ENCODE results near the gene TEN1. TPM values are rescaled to one million over a fixed set of nuclear protein-coding genes. Genes with fewer than 3 reads are reported as not detected.

TEN1 gene
- total and polyA plus RNA-seq, 5 donors from 2014 or later: 17.3 to 26.1 (median 21.2) TPM

- Mint-ChIP-seq H3K4me1 (peaks cover under 1 to 20% (median 7%) of the 10 kb centered on the region in 4 donors), H3K27me3 (no peaks in the 10 kb centered on the region), H3K9me3 (no peaks in the 10 kb centered on the region), H3K4me3 (no peak overlapping the region), H3K27ac (no peak overlapping the region), H3K36me3 (no peaks in the 10 kb centered on the region)
- Histone ChIP-seq H3K9me3 (ENCODE audit: control insufficient read depth in 2 of 2, low read length in 2 of 2) (no peaks in the 10 kb centered on the region), H3K4me3 (ENCODE audit: low read depth, low read length) (no peak overlapping the region), H3K27me3 (ENCODE audit: control insufficient read depth, insufficient read depth, low read length) (no peaks in the 10 kb centered on the region), H3K4me1 (ENCODE audit: control insufficient read depth, insufficient read depth, low read length, poor library complexity, severe bottlenecking) (peaks cover 3% of the 10 kb centered on the region), H3K36me3 (ENCODE audit: control insufficient read depth, insufficient read depth, low read length) (no peaks in the 10 kb centered on the region), H3K27ac (ENCODE audit: insufficient read depth, low read length, poor library complexity, severe bottlenecking) (no peak overlapping the region)
- ATAC-seq (ENCODE audit: low read depth in 2 of 2) (no peak), DNase-seq (no peak)
These were observed 45.3 kb downstream of the TEN1 start for GRCh38 chr17:76024353-76024752.

GRCh38 chr17:76025294-76025693 lies 46.3 kb downstream of the TEN1 start:
- ATAC-seq (ENCODE audit: low read depth in 2 of 2): no peak

GRCh38 chr17:76026714-76027158 lies 47.7 kb downstream of the TEN1 start:
- no peak for ATAC-seq (ENCODE audit: low read depth in 2 of 2)
- no peak for DNase-seq
- peak overlapping the region in 1 of 3 donors; percentile 9 for H3K27ac Mint-ChIP-seq

More at GRCh38 chr17:76025294-76025693, 46.3 kb downstream of the TEN1 start:
- Histone ChIP-seq H3K27me3 (ENCODE audit: control insufficient read depth, insufficient read depth, low read length) (no peaks in the 10 kb centered on the region), H3K9me3 (ENCODE audit: control insufficient read depth in 2 of 2, low read length in 2 of 2) (no peaks in the 10 kb centered on the region), H3K36me3 (ENCODE audit: control insufficient read depth, insufficient read depth, low read length) (no peaks in the 10 kb centered on the region), H3K4me1 (ENCODE audit: control insufficient read depth, insufficient read depth, low read length, poor library complexity, severe bottlenecking) (peaks cover 13% of the 10 kb centered on the region), H3K27ac (ENCODE audit: insufficient read depth, low read length, poor library complexity, severe bottlenecking) (no peak overlapping the region), H3K4me3 (ENCODE audit: low read depth, low read length) (no peak overlapping the region)
- Mint-ChIP-seq H3K9me3 (no peaks in the 10 kb centered on the region), H3K27me3 (no peaks in the 10 kb centered on the region), H3K4me3 (no peak overlapping the region), H3K27ac (peak overlapping the region in 1 of 3 donors; percentile 41), H3K4me1 (peaks cover 6 to 28% (median 13%) of the 10 kb centered on the region in 4 donors), H3K36me3 (no peaks in the 10 kb centered on the region)
- DNase-seq: no peak

GRCh38 chr17:76027159-76027839 lies 48.3 kb downstream of the TEN1 start, which contains the start of gene EVPL:
EVPL (minus strand) TSS chr17:76027306; CDS start chr17:76027198, 108 bp downstream.
- Histone ChIP-seq H3K27me3 (ENCODE audit: control insufficient read depth, insufficient read depth, low read length) (no peaks in the 10 kb centered on the region), H3K27ac (ENCODE audit: insufficient read depth, low read length, poor library complexity, severe bottlenecking) (no peak within 1 kb of the TSS), H3K36me3 (ENCODE audit: control insufficient read depth, insufficient read depth, low read length) (no peaks in the 10 kb centered on the region), H3K9me3 (ENCODE audit: control insufficient read depth in 2 of 2, low read length in 2 of 2) (no peaks in the 10 kb centered on the region), H3K4me1 (ENCODE audit: control insufficient read depth, insufficient read depth, low read length, poor library complexity, severe bottlenecking) (peaks cover 15% of the 10 kb centered on the region), H3K4me3 (ENCODE audit: low read depth, low read length) (no peak within 1 kb of the TSS)
- no peaks in the 10 kb centered on the region for H3K9me3 Mint-ChIP-seq
- H3K27ac Mint-ChIP-seq: peak within 1 kb of the TSS; percentile 14 to 97 (median 31)
- DNase-seq (no peak), ATAC-seq (ENCODE audit: low read depth in 2 of 2) (no peak)
- no peaks in the 10 kb centered on the region for H3K27me3 Mint-ChIP-seq
- no peaks in the 10 kb centered on the region for H3K36me3 Mint-ChIP-seq
- peak within 1 kb of the TSS in 1 of 4 donors; percentile 18 for H3K4me3 Mint-ChIP-seq
- peaks cover 6 to 32% (median 13%) of the 10 kb centered on the region in 4 donors for H3K4me1 Mint-ChIP-seq

More at GRCh38 chr17:76026714-76027158, 47.7 kb downstream of the TEN1 start:
- peaks cover 6 to 32% (median 13%) of the 10 kb centered on the region in 4 donors for H3K4me1 Mint-ChIP-seq
- H3K27me3 ChIP-seq (ENCODE audit: control insufficient read depth, insufficient read depth, low read length): no peaks in the 10 kb centered on the region
- H3K36me3 ChIP-seq (ENCODE audit: control insufficient read depth, insufficient read depth, low read length): no peaks in the 10 kb centered on the region
- no peaks in the 10 kb centered on the region for H3K9me3 Mint-ChIP-seq
- no peaks in the 10 kb centered on the region for H3K9me3 ChIP-seq (ENCODE audit: control insufficient read depth in 2 of 2, low read length in 2 of 2)
- H3K27me3 Mint-ChIP-seq: no peaks in the 10 kb centered on the region
- no peak overlapping the region for H3K27ac ChIP-seq (ENCODE audit: insufficient read depth, low read length, poor library complexity, severe bottlenecking)
- H3K36me3 Mint-ChIP-seq: no peaks in the 10 kb centered on the region
- H3K4me1 ChIP-seq (ENCODE audit: control insufficient read depth, insufficient read depth, low read length, poor library complexity, severe bottlenecking): peaks cover 15% of the 10 kb centered on the region
- H3K4me3 Mint-ChIP-seq: no peak overlapping the region
- no peak overlapping the region for H3K4me3 ChIP-seq (ENCODE audit: low read depth, low read length)

GRCh38 chr17:76032073-76032779 lies 53.2 kb downstream of the TEN1 start:
- H3K27ac Mint-ChIP-seq: peak overlapping the region in 1 of 3 donors; percentile 15
- peaks cover 0 to 2% (median 0%) of the 10 kb centered on the region in 7 donors for H3K9me3 Mint-ChIP-seq
- peaks cover 15% of the 10 kb centered on the region for H3K4me1 ChIP-seq (ENCODE audit: control insufficient read depth, insufficient read depth, low read length, poor library complexity, severe bottlenecking)
- peak overlapping the region in 1 of 4 donors; percentile 32 for H3K4me3 Mint-ChIP-seq
- H3K27ac ChIP-seq (ENCODE audit: insufficient read depth, low read length, poor library complexity, severe bottlenecking): no peak overlapping the region
- H3K9me3 ChIP-seq (ENCODE audit: control insufficient read depth in 2 of 2, low read length in 2 of 2): no peaks in the 10 kb centered on the region
- no peaks in the 10 kb centered on the region for H3K27me3 Mint-ChIP-seq
- ATAC-seq (ENCODE audit: low read depth in 2 of 2) (no peak), DNase-seq (no peak)
- H3K27me3 ChIP-seq (ENCODE audit: control insufficient read depth, insufficient read depth, low read length): no peaks in the 10 kb centered on the region
- no peak overlapping the region for H3K4me3 ChIP-seq (ENCODE audit: low read depth, low read length)
- H3K36me3 Mint-ChIP-seq: no peaks in the 10 kb centered on the region
- no peaks in the 10 kb centered on the region for H3K36me3 ChIP-seq (ENCODE audit: control insufficient read depth, insufficient read depth, low read length)
- H3K4me1 Mint-ChIP-seq: peaks cover 6 to 34% (median 13%) of the 10 kb centered on the region in 4 donors

- Histone ChIP-seq H3K27me3 (ENCODE audit: control insufficient read depth, insufficient read depth, low read length) (no peaks in the 10 kb centered on the region), H3K36me3 (ENCODE audit: control insufficient read depth, insufficient read depth, low read length) (peaks cover 3% of the 10 kb centered on the region), H3K4me1 (ENCODE audit: control insufficient read depth, insufficient read depth, low read length, poor library complexity, severe bottlenecking) (peaks cover 15% of the 10 kb centered on the region), H3K4me3 (ENCODE audit: low read depth, low read length) (no peak overlapping the region), H3K27ac (ENCODE audit: insufficient read depth, low read length, poor library complexity, severe bottlenecking) (no peak overlapping the region), H3K9me3 (ENCODE audit: control insufficient read depth in 2 of 2, low read length in 2 of 2) (no peaks in the 10 kb centered on the region)
- peak overlapping the region in 1 of 4 donors; percentile 32 for H3K4me3 Mint-ChIP-seq
- H3K4me1 Mint-ChIP-seq: peaks cover 6 to 34% (median 13%) of the 10 kb centered on the region in 4 donors
- H3K27ac Mint-ChIP-seq: peak overlapping the region in 1 of 3 donors; percentile 15
- ATAC-seq (ENCODE audit: low read depth in 2 of 2): no peak
- no peak for DNase-seq
- no peaks in the 10 kb centered on the region for H3K27me3 Mint-ChIP-seq
- H3K9me3 Mint-ChIP-seq: peaks cover 0 to 2% (median 0%) of the 10 kb centered on the region in 7 donors
- H3K36me3 Mint-ChIP-seq: no peaks in the 10 kb centered on the region
These were observed 53.7 kb downstream of the TEN1 start for GRCh38 chr17:76032780-76033108.

GRCh38 chr17:76033139-76033538 lies 54.1 kb downstream of the TEN1 start:
- Histone ChIP-seq H3K9me3 (ENCODE audit: control insufficient read depth in 2 of 2, low read length in 2 of 2) (no peaks in the 10 kb centered on the region), H3K27ac (ENCODE audit: insufficient read depth, low read length, poor library complexity, severe bottlenecking) (no peak overlapping the region), H3K27me3 (ENCODE audit: control insufficient read depth, insufficient read depth, low read length) (no peaks in the 10 kb centered on the region), H3K36me3 (ENCODE audit: control insufficient read depth, insufficient read depth, low read length) (peaks cover 3% of the 10 kb centered on the region), H3K4me3 (ENCODE audit: low read depth, low read length) (no peak overlapping the region), H3K4me1 (ENCODE audit: control insufficient read depth, insufficient read depth, low read length, poor library complexity, severe bottlenecking) (peaks cover 15% of the 10 kb centered on the region)
- Mint-ChIP-seq H3K4me3 (peak overlapping the region in 1 of 4 donors; percentile 68), H3K27ac (peak overlapping the region in 2 of 3 donors; percentile 36 to 64), H3K36me3 (peaks cover 2% of the 10 kb centered on the region), H3K9me3 (peaks cover 0 to 2% (median 0%) of the 10 kb centered on the region in 7 donors), H3K4me1 (peaks cover 6 to 32% (median 13%) of the 10 kb centered on the region in 4 donors), H3K27me3 (no peaks in the 10 kb centered on the region)
- no peak for DNase-seq
- no peak for ATAC-seq (ENCODE audit: low read depth in 2 of 2)
